ENCODE data around the gene COL24A1. TPM values are rescaled to one million over a fixed set of nuclear protein-coding genes. Genes with fewer than 3 reads are reported as not detected.

Gene COL24A1
- total and polyA plus RNA-seq, 2 donors (not counting 1 experiment from before 2014, with no cell fraction given): not detected

- H3K27ac Mint-ChIP-seq: no peak overlapping the region
- H3K4me3 Mint-ChIP-seq: no peak overlapping the region
- Histone ChIP-seq H3K4me3 (ENCODE audit: control extremely low read depth in 1 of 5, extremely low read depth in 1 of 5, insufficient read depth in 1 of 5, low read depth in 2 of 5, low read length in 4 of 5) (no peak overlapping the region), H2AFZ (ENCODE audit: insufficient read depth, low read depth, low read length, poor library complexity, severe bottlenecking) (no peak overlapping the region), H3K36me3 (replicated peaks in 1 of 2; ENCODE audit: control extremely low read depth in 1 of 2, control insufficient read depth in 1 of 2, extremely low read depth in 1 of 2, insufficient read depth in 2 of 2, low read length in 1 of 2) (no peaks in the 10 kb centered on the region), H3K79me2 (ENCODE audit: control insufficient read depth, insufficient read depth, low read length) (no peaks in the 10 kb centered on the region), H3K27me3 (replicated peaks in 1 of 4; ENCODE audit: control extremely low read depth in 1 of 4, control insufficient read depth in 3 of 4, insufficient read depth in 4 of 4, low read length in 3 of 4) (peaks cover 0 to 3% (median 0%) of the 10 kb centered on the region in 4 experiments), H4K20me1 (ENCODE audit: control insufficient read depth, insufficient read depth, low read length, poor library complexity, severe bottlenecking) (no peaks in the 10 kb centered on the region), H3K4me1 (ENCODE audit: control insufficient read depth in 2 of 2, insufficient read depth in 2 of 2, low read length in 2 of 2) (no peaks in the 10 kb centered on the region), H3K9ac (ENCODE audit: low read length) (no peak overlapping the region), H3K4me2 (replicated peaks; ENCODE audit: low read depth, low read length, poor library complexity, severe bottlenecking) (no peak overlapping the region), H3K27ac (ENCODE audit: low read length in 2 of 2) (no peak overlapping the region), H3K9me3 (ENCODE audit: control extremely low read depth in 1 of 3, control insufficient read depth in 2 of 3, insufficient read depth in 1 of 3, low read length in 2 of 3) (no peaks in the 10 kb centered on the region)
- no peak for DNase-seq
- ATAC-seq (ENCODE audit: low read depth): no peak
- ChIA-PET POLR2A (no interaction called here), CTCF (no interaction called here)
- H3K27me3 Mint-ChIP-seq: no peaks in the 10 kb centered on the region
- H3K9me3 Mint-ChIP-seq (ENCODE audit: insufficient read depth): no peaks in the 10 kb centered on the region
- intact Hi-C loops (cut with micrococcal nuclease): no loop called here
- TF ChIP-seq EZH2 (IDR thresholded peaks at IDR 0.05; ENCODE audit: borderline replicate concordance, insufficient read depth, low read depth, low read length, poor library complexity, severe bottlenecking): no peak
- TF ChIP-seq, protein P1, sequence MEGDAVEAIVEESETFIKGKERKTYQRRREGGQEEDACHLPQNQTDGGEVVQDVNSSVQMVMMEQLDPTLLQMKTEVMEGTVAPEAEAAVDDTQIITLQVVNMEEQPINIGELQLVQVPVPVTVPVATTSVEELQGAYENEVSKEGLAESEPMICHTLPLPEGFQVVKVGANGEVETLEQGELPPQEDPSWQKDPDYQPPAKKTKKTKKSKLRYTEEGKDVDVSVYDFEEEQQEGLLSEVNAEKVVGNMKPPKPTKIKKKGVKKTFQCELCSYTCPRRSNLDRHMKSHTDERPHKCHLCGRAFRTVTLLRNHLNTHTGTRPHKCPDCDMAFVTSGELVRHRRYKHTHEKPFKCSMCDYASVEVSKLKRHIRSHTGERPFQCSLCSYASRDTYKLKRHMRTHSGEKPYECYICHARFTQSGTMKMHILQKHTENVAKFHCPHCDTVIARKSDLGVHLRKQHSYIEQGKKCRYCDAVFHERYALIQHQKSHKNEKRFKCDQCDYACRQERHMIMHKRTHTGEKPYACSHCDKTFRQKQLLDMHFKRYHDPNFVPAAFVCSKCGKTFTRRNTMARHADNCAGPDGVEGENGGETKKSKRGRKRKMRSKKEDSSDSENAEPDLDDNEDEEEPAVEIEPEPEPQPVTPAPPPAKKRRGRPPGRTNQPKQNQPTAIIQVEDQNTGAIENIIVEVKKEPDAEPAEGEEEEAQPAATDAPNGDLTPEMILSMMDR (IDR thresholded peaks at IDR 0.05): no peak
- H3K4me1 Mint-ChIP-seq: no peaks in the 10 kb centered on the region
Observed at GRCh38 chr1:86067626-86068025, 88.9 kb downstream of the COL24A1 start.

- H3K79me2 ChIP-seq (ENCODE audit: control insufficient read depth, insufficient read depth, low read length): no peaks in the 10 kb centered on the region
- ChIA-PET CTCF (no interaction called here), POLR2A (no interaction called here)
- H3K4me1 ChIP-seq (ENCODE audit: control insufficient read depth in 2 of 2, insufficient read depth in 2 of 2, low read length in 2 of 2): no peaks in the 10 kb centered on the region
- no peak overlapping the region for H3K9ac ChIP-seq (ENCODE audit: low read length)
- Mint-ChIP-seq H3K9me3 (ENCODE audit: insufficient read depth) (no peaks in the 10 kb centered on the region), H3K27ac (no peak overlapping the region), H3K27me3 (no peaks in the 10 kb centered on the region), H3K4me1 (no peaks in the 10 kb centered on the region), H3K4me3 (no peak overlapping the region)
- no peaks in the 10 kb centered on the region for H3K9me3 ChIP-seq (ENCODE audit: control extremely low read depth in 1 of 3, control insufficient read depth in 2 of 3, insufficient read depth in 1 of 3, low read length in 2 of 3)
- no peaks in the 10 kb centered on the region for H3K36me3 ChIP-seq (replicated peaks in 1 of 2; ENCODE audit: control extremely low read depth in 1 of 2, control insufficient read depth in 1 of 2, extremely low read depth in 1 of 2, insufficient read depth in 2 of 2, low read length in 1 of 2)
- TF ChIP-seq, protein P1 (IDR thresholded peaks at IDR 0.05): no peak
- TF ChIP-seq EZH2 (IDR thresholded peaks at IDR 0.05; ENCODE audit: borderline replicate concordance, insufficient read depth, low read depth, low read length, poor library complexity, severe bottlenecking): no peak
- H3K4me2 ChIP-seq (replicated peaks; ENCODE audit: low read depth, low read length, poor library complexity, severe bottlenecking): no peak overlapping the region
- H3K27me3 ChIP-seq (replicated peaks in 1 of 4; ENCODE audit: control extremely low read depth in 1 of 4, control insufficient read depth in 3 of 4, insufficient read depth in 4 of 4, low read length in 3 of 4): peaks cover 0 to 3% (median 0%) of the 10 kb centered on the region in 4 experiments
- H3K27ac ChIP-seq (ENCODE audit: low read length in 2 of 2): no peak overlapping the region
- no peak overlapping the region for H2AFZ ChIP-seq (ENCODE audit: insufficient read depth, low read depth, low read length, poor library complexity, severe bottlenecking)
- no peaks in the 10 kb centered on the region for H4K20me1 ChIP-seq (ENCODE audit: control insufficient read depth, insufficient read depth, low read length, poor library complexity, severe bottlenecking)
- WGBS (ENCODE audit: insufficient coverage): 100% methylated on average over 1 of the region's 1 CpG
- DNase-seq (no peak), ATAC-seq (ENCODE audit: low read depth) (no peak)
- intact Hi-C loops (cut with micrococcal nuclease): no loop called here
- no peak overlapping the region for H3K4me3 ChIP-seq (ENCODE audit: control extremely low read depth in 1 of 5, extremely low read depth in 1 of 5, insufficient read depth in 1 of 5, low read depth in 2 of 5, low read length in 4 of 5)
Observed at GRCh38 chr1:86064899-86065298, 91.7 kb downstream of the COL24A1 start.
